Measurements from ENCODE around the gene FMN1.

The FMN1 gene

DNA sequence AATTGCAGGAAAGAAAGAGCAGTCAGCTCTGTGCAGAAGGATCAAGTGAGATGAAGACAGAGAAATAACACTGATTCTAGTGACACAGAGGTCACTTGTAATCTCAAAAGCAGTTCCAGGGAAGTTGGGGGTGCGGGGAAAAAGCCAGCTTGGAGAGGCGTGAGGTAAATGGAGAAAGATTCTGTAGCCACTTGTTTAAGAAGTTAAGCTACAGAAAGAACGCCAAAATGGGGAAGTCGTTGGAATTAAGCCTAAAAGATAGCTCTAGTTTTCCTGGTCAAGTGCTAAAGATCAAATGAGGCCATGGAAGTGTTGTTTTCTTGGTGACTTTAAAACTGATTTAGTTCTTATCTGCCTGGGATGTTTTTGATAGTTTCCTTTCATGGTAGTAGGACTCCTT, 324.7 kb downstream of the FMN1 start:
- no peak overlapping the region for H3K4me3 ChIP-seq (ENCODE audit: low read depth, low read length)
- TF ChIP-seq, protein P1, sequence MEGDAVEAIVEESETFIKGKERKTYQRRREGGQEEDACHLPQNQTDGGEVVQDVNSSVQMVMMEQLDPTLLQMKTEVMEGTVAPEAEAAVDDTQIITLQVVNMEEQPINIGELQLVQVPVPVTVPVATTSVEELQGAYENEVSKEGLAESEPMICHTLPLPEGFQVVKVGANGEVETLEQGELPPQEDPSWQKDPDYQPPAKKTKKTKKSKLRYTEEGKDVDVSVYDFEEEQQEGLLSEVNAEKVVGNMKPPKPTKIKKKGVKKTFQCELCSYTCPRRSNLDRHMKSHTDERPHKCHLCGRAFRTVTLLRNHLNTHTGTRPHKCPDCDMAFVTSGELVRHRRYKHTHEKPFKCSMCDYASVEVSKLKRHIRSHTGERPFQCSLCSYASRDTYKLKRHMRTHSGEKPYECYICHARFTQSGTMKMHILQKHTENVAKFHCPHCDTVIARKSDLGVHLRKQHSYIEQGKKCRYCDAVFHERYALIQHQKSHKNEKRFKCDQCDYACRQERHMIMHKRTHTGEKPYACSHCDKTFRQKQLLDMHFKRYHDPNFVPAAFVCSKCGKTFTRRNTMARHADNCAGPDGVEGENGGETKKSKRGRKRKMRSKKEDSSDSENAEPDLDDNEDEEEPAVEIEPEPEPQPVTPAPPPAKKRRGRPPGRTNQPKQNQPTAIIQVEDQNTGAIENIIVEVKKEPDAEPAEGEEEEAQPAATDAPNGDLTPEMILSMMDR (IDR thresholded peaks at IDR 0.05; ENCODE audit: low read depth, low read length), result no peak

DNA sequence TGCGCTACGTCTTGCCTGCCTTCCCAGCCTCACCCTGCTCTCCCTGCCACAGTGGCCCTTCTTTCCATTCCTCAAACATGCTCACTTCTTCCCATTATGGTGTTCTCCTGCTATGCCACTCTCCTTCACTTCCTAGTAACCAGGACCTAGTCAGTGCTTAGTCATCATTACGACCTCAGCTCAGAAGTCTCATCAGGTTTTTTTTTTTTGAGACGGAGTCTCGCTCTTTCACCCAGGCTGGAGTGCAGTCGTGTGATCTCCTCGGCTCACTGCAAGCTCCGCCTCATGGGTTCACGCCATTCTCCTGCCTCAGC, 327.2 kb downstream of the FMN1 start:
- H3K4me3 ChIP-seq (ENCODE audit: low read depth, low read length), result no peak overlapping the region
- TF ChIP-seq, protein P1 (IDR thresholded peaks at IDR 0.05; ENCODE audit: low read depth, low read length), result no peak

DNA sequence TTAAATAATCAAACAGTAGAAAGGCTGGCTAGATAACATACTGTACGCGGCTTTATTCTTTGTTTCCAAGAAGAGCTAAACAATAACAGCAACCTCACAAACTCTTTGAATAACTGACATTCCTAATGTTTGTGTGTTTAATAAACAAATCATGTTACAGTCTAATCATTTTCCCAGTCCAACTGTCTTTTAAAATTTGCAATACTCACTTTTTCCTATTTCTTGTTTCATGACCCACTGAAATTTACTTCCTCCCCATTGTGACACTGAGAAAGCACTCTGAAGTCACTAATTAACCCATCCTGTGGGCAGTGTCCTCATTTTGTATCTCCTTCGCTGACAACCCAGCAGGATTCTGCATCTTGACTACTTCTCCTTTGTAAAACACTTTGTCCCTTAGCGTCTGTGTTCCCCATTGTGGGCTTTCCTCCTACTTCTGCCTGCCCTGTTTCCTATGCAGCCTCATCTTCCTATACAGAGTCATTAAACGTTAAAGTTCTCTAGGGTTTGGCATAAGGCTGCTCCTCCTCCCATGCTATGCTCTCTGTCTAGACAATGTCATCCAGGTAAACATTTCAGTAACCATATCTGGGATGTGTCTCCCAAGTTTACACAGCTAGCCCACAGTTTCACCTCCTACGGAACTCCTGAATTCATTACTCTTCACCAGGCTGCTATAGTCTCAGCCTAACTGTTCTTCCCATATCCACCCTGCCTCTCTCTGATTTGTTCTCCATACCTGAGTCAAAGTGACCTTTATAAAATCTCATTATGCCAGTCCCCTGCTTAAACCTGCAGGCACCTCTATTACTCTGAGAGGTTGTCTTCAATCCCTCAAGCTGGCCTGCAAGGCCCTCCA, 327.8 kb downstream of the FMN1 start:
- TF ChIP-seq, protein P1 (IDR thresholded peaks at IDR 0.05; ENCODE audit: low read depth, low read length), result no peak
- H3K4me3 ChIP-seq (ENCODE audit: low read depth, low read length), result peak overlapping the region; percentile 26; the same call in 1 of the 2 replicates

DNA sequence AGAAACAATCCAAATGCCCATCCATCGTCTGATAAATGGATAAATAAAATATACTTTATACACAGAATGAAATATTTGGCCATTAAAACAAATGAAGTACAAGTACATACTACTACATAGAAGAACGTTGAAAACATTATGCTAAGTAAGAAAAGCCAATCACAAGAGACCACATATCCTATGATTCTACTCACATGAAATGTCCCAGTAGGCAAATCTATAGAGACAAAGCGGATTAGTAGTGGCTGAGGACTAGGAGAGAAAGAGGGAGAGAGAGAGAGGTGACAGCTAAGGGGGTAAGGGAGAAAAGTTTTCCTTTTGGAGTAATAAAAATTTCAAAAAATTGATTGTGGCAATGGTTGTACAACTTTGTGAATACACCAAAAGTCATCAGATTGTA, 329.7 kb downstream of the FMN1 start:
- no peak overlapping the region for H3K4me3 ChIP-seq (ENCODE audit: low read depth, low read length)
- TF ChIP-seq, protein P1 (IDR thresholded peaks at IDR 0.05; ENCODE audit: low read depth, low read length), result no peak

DNA sequence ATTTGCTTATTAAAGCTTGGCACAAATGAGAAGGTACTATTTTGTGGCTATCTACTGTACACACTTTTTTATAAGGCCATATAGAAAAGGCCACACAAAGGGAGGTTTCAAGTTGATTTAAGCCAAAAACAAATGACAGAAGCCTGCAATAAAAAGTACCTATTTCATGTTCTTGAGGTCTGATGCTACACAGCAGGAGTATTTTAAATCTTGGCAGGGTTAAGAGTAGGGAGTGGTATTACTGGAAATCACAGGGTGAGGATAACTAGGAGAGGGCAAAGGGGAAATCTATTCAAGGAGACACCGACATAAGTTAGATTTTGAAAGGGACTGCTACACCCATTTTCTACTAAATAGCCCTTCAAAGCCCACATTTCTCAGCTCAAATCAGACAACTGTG, 330.5 kb downstream of the FMN1 start:
- TF ChIP-seq, protein P1 (IDR thresholded peaks at IDR 0.05; ENCODE audit: low read depth, low read length), result no peak

DNA sequence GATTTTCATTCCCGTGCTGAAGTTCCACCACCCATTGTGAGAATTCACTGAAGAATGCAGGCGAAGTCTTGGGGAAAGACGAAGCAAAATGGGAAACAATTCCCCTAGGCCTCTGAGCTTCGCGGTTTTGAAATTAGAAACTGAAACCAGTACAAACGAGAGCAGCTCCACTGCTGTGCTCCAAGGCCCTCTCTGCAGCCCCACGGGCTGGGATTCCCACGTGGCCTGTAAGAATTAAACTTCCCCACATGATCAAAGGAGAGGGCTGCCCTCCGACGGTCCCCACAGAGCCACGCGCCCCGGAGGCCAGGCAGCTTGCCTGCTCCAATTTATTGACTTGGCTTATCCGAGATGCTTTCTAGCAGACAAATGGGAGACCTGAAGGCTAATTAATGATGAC, 332.8 kb downstream of the FMN1 start:
- TF ChIP-seq, protein P1 (IDR thresholded peaks at IDR 0.05; ENCODE audit: low read depth, low read length), result no peak
- peak overlapping the region; percentile 25 for H3K4me3 ChIP-seq (ENCODE audit: low read depth, low read length)

More for the DNA sequence above, 330.5 kb downstream of the FMN1 start:
- no peak overlapping the region for H3K4me3 ChIP-seq (ENCODE audit: low read depth, low read length)

DNA sequence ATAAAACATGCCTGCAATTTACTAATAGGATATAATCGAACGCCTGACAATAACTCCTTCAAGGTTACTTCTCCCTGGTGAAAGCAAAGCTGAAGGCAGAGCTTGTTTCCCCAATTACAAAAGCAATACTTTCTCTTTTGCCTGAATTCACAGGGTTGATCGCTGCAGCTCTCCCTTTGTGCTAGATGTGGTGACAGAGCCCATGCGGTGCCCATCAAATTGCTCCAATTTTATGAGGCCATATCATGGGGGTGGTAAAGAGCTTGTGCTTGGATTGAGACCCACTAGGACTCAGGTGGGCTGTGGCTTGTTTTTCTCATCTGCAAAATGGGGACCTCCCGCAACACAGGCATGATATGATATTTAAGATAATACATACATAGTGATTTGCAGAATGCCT, 333.3 kb downstream of the FMN1 start:
- TF ChIP-seq, protein P1 (IDR thresholded peaks at IDR 0.05; ENCODE audit: low read depth, low read length), result no peak
- no peak overlapping the region for H3K4me3 ChIP-seq (ENCODE audit: low read depth, low read length)

All from WI38 (cell line).